ENCODE data around the gene SRP54.
A peak's percentile ranks its signal among the peaks of the same experiment; 100 is the strongest.
"Not testable (repeated sequence)": the region's sequence is repeated elsewhere in the genome, so short reads cannot be mapped to it uniquely, and the experiment has no call there.

The SRP54 gene

GRCh38 chr14:34985740-34986139 is 2.9 kb downstream of the SRP54 start:
- no peak for DNase-seq

- DNase-seq = no peak
Observed at GRCh38 chr14:34987180-34987579, 4.4 kb downstream of the SRP54 start.

GRCh38 chr14:34989762-34990161 is 7.0 kb downstream of the SRP54 start:
- no peak for DNase-seq

- no peak for DNase-seq
Observed at GRCh38 chr14:34993426-34993825, 10.6 kb downstream of the SRP54 start.

GRCh38 chr14:34994668-34995067 is 11.9 kb downstream of the SRP54 start:
- no peak for DNase-seq

- DNase-seq = no peak
Observed at GRCh38 chr14:34997762-34998161, 15.0 kb downstream of the SRP54 start.

GRCh38 chr14:34999500-34999899 is 16.7 kb downstream of the SRP54 start:
- DNase-seq = no peak

GRCh38 chr14:35001621-35002020 is 18.8 kb downstream of the SRP54 start:
- DNase-seq = no peak

GRCh38 chr14:35004839-35005238 is 22.0 kb downstream of the SRP54 start:
- no peak for DNase-seq

- DNase-seq = no peak
Observed at GRCh38 chr14:35016568-35016967, 33.8 kb downstream of the SRP54 start.

GRCh38 chr14:35020713-35021112 is 37.9 kb downstream of the SRP54 start:
- DNase-seq = no peak

- DNase-seq = no peak
Observed at GRCh38 chr14:35028435-35028834, 45.6 kb downstream of the SRP54 start.

- DNase-seq = no peak
Observed at GRCh38 chr14:35032562-35032961, 49.8 kb downstream of the SRP54 start.

- DNase-seq = no peak
Observed at GRCh38 chr14:35034440-35034833, 51.6 kb downstream of the SRP54 start.

GRCh38 chr14:35034944-35035554 is 52.3 kb downstream of the SRP54 start:
- DNase-seq = not testable (repeated sequence)

GRCh38 chr14:35038312-35038711 is 55.5 kb downstream of the SRP54 start:
- DNase-seq = not testable (repeated sequence)

- no peak for DNase-seq
Observed at GRCh38 chr14:35042632-35043031, 59.8 kb downstream of the SRP54 start.

GRCh38 chr14:35043046-35043445 is 60.3 kb downstream of the SRP54 start:
- DNase-seq = no peak

- no peak for DNase-seq
Observed at GRCh38 chr14:35044939-35045797, 62.4 kb downstream of the SRP54 start.

- no peak for DNase-seq
Observed at GRCh38 chr14:35045798-35046047, 62.9 kb downstream of the SRP54 start.

- DNase-seq = peak; percentile 95
Observed at GRCh38 chr14:35046048-35046750, 63.4 kb downstream of the SRP54 start, which contains the start of gene FAM177A1. TSS of gene FAM177A1 (plus strand) at chr14:35046272. CDS start at chr14:35046464, 192 bp downstream.

GRCh38 chr14:35046751-35047536 is 64.2 kb downstream of the SRP54 start:
- DNase-seq = no peak

- DNase-seq = no peak
Observed at GRCh38 chr14:35047976-35048513, 65.3 kb downstream of the SRP54 start.
